Thyroid gland (tissue), 4 donors: ENCODE measurements around the gene CAMK1G.

Experiments
- POLR2A ChIP-seq, 2 donors: fragments of 450-650 bp; IDR thresholded peaks; one replicate each; pipeline ENCODE4 v1.6.1; 2017; ENCODE audit warnings: antibody characterized with exemption in 2 of 2, mild to moderate bottlenecking in 2 of 2, moderate library complexity in 1 of 2
- TF ChIP-seq, protein P1 (sequence below), 6 experiments: fragments of 200-600 bp in 3 of 6; fragments of 450-650 bp in 3 of 6; sonication (generic) in 3 of 6; IDR thresholded peaks; one replicate each; pipeline ENCODE4 v1.5.1; 2016 to 2019; ENCODE audit warnings: antibody characterized with exemption in 6 of 6, mild to moderate bottlenecking in 2 of 6, inconsistent platforms in 1 of 6, moderate library complexity in 1 of 6

DNA sequence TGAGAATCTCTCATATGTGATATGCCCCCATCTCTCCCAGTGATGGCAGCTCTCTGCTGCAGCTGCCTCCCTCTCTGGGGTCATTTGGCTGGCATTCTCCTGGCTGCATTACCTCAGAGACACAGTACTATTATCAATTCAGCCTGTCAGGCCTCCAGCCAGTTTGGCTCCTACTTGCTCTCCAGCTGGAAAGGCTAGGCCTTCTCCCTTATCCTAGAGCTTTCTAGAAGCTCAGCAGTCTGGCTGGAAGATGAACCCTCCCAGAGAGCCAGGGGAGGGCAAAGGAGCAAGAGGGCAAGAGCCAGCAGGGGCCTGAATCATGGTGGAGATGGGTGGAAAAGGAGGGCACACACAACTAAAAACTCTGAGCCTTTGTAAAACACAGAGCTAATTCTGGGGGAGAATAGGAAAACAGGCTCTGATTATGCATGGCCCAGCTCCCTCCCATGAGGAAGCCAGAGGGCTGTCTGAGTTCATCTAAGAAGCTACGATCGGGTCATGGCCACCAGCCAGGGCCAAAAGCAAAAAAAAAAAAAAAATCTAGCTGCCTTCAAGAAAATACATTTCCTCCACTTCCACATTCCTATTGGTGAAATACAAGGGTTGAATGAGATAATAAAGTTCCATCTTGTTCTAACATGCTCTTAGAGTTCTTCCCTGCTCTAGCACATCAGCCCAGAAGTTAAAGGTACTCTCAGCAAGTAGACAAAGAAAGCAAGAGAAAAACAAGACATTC, 59.9 kb downstream of the CAMK1G start:
- TF ChIP-seq, protein P1, sequence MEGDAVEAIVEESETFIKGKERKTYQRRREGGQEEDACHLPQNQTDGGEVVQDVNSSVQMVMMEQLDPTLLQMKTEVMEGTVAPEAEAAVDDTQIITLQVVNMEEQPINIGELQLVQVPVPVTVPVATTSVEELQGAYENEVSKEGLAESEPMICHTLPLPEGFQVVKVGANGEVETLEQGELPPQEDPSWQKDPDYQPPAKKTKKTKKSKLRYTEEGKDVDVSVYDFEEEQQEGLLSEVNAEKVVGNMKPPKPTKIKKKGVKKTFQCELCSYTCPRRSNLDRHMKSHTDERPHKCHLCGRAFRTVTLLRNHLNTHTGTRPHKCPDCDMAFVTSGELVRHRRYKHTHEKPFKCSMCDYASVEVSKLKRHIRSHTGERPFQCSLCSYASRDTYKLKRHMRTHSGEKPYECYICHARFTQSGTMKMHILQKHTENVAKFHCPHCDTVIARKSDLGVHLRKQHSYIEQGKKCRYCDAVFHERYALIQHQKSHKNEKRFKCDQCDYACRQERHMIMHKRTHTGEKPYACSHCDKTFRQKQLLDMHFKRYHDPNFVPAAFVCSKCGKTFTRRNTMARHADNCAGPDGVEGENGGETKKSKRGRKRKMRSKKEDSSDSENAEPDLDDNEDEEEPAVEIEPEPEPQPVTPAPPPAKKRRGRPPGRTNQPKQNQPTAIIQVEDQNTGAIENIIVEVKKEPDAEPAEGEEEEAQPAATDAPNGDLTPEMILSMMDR (IDR thresholded peaks at IDR 0.05) = no peak
- no peak for TF ChIP-seq POLR2A (IDR thresholded peaks at IDR 0.05)
